ENCODE results near the gene DTWD2.

DNA sequence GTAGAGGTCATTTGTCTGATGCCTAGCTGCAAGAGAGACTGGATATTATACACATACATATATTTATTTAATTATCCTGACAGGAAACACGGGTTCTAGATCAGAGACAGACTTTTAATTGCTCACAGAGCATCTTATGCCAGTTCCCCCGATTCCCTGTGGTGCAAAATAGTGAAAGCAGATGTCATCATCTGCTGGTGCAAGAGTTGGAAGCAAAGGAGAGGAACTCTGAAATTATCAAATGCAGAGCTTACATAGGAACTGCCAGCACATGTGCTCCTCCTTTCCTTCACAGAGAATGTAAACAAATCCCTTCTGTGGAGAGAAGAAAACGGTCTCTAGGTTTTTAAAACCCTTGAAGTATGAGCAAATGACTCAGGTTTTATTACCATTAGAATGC, 69.3 kb downstream of the DTWD2 start:
- TF ChIP-seq CTCF (IDR thresholded peaks at IDR 0.05), result no peak
- TF ChIP-seq POLR2A (IDR thresholded peaks at IDR 0.05), result no peak

Measured in testis (tissue), 2 donors.